Measurements from ENCODE around the gene KCNN3.
"Not testable (repeated sequence)": the region's sequence is repeated elsewhere in the genome, so short reads cannot be mapped to it uniquely, and the experiment has no call there.

KCNN3 gene

DNA sequence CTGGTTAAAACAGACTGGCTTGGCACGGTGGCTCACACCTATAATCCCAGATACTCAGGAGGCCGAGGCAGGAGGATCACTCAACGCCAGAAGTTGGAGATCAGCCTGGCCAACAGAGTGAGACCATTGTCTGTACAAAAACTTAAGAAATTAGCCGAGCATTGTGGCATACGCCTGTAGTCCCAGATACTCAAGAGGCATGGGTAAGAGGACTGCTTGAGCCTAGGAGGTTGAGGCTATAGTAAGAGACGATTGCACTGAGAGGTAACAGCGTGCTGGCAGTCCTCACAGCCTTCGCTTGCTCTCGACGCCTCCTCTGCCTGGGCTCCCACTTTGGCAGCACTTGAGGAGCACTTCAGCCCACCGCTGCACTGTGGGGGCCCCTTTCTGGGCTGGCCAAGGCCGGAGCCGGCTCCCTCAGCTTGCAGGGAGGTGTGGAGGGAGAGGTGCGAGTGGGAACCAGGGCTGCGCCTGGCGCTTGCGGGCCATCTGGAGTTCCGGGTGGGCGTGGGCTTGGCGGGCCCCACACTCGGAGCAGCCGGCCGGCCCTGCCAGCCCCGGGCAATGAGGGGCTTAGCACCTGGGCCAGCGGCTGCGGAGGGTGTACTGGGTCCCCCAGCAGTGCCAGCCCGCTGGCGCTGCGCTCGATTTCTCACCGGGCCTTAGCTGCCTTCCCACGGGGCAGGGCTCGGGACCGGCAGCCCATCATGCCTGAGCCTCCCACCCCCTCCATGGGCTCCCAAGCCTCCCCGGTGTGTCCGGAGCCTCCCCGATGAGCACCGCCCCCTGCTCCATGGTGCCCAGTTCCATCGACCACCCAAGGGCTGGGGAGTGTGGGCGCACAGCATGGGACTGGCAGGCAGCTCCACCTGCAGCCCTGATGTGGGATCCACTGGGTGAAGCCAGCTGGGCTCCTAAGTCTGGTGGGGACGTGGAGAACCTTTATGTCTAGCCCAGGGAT lies 199.5 kb downstream of the KCNN3 start:
- not testable (repeated sequence) for H3K4me3 ChIP-seq (ENCODE audit: low read length); H3K27ac ChIP-seq (ENCODE audit: low read depth, low read length); H3K9ac ChIP-seq (ENCODE audit: low read depth, low read length); H3K27me3 ChIP-seq (ENCODE audit: insufficient read depth, low read length); H3K9me3 ChIP-seq (ENCODE audit: insufficient read depth, low read depth, low read length); H3K4me1 ChIP-seq (ENCODE audit: insufficient read depth, low read length); H3K36me3 ChIP-seq (ENCODE audit: insufficient read depth, low read length)
- WGBS: 89% methylated on average over 41 of the region's 41 CpGs

- Histone ChIP-seq H3K27me3 (ENCODE audit: insufficient read depth, low read length) (no peaks in the 10 kb centered on the region), H3K4me1 (ENCODE audit: insufficient read depth, low read length) (no peaks in the 10 kb centered on the region), H3K4me3 (ENCODE audit: low read length) (no peak overlapping the region), H3K27ac (ENCODE audit: low read depth, low read length) (no peak overlapping the region), H3K9ac (ENCODE audit: low read depth, low read length) (no peak overlapping the region), H3K9me3 (ENCODE audit: insufficient read depth, low read depth, low read length) (no peaks in the 10 kb centered on the region), H3K36me3 (ENCODE audit: insufficient read depth, low read length) (no peaks in the 10 kb centered on the region)
- 60% methylated on average over 9 of the region's 9 CpGs for WGBS
Measured at GRCh38 chr1:154669464-154670282, 200.4 kb downstream of the KCNN3 start.

- 80% methylated on average over 7 of the region's 7 CpGs for WGBS
Measured at GRCh38 chr1:154666051-154666790, 203.9 kb downstream of the KCNN3 start.

DNA sequence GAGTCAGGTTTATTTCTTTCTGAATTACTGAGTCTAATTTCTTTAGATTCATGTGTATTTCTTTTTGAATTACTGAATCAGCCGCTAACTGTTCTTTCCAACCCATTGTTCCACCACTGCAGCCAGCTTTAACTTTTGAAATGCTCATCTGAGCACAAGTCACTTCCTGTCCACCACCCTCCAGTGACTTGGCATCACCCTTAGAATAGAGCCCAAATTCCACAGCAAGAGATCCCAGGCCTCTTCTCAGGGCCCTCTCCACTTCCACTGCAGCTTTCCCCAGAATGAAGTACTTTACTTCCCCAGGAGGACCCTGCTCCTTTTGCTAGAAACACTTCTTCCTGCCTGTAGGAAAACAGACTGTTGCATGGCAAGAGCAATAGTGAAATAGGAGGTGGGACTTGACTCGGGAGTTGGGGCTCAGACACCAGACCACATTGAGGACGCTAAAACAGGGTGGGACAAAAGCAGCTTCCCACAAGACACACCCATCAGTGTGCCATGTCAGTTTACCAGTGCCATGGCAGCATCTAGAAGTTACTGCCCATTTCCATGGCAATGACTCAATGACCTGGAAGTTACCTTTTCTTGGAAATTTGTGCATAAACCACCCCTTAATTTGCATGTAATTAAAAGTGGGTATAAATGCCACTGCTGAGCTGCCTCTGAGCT lies 205.6 kb downstream of the KCNN3 start:
- Histone ChIP-seq H3K4me1 (ENCODE audit: insufficient read depth, low read length) (no peaks in the 10 kb centered on the region), H3K9me3 (ENCODE audit: insufficient read depth, low read depth, low read length) (no peaks in the 10 kb centered on the region), H3K36me3 (ENCODE audit: insufficient read depth, low read length) (no peaks in the 10 kb centered on the region), H3K9ac (ENCODE audit: low read depth, low read length) (no peak overlapping the region), H3K4me3 (ENCODE audit: low read length) (no peak overlapping the region), H3K27ac (ENCODE audit: low read depth, low read length) (no peak overlapping the region), H3K27me3 (ENCODE audit: insufficient read depth, low read length) (no peaks in the 10 kb centered on the region)
- 93% methylated on average over 3 of the region's 3 CpGs for WGBS

More at GRCh38 chr1:154666051-154666790, 203.9 kb downstream of the KCNN3 start:
- Histone ChIP-seq H3K9me3 (ENCODE audit: insufficient read depth, low read depth, low read length) (no peaks in the 10 kb centered on the region), H3K9ac (ENCODE audit: low read depth, low read length) (no peak overlapping the region), H3K36me3 (ENCODE audit: insufficient read depth, low read length) (no peaks in the 10 kb centered on the region), H3K4me1 (ENCODE audit: insufficient read depth, low read length) (no peaks in the 10 kb centered on the region), H3K4me3 (ENCODE audit: low read length) (no peak overlapping the region), H3K27ac (ENCODE audit: low read depth, low read length) (no peak overlapping the region), H3K27me3 (ENCODE audit: insufficient read depth, low read length) (no peaks in the 10 kb centered on the region)

DNA sequence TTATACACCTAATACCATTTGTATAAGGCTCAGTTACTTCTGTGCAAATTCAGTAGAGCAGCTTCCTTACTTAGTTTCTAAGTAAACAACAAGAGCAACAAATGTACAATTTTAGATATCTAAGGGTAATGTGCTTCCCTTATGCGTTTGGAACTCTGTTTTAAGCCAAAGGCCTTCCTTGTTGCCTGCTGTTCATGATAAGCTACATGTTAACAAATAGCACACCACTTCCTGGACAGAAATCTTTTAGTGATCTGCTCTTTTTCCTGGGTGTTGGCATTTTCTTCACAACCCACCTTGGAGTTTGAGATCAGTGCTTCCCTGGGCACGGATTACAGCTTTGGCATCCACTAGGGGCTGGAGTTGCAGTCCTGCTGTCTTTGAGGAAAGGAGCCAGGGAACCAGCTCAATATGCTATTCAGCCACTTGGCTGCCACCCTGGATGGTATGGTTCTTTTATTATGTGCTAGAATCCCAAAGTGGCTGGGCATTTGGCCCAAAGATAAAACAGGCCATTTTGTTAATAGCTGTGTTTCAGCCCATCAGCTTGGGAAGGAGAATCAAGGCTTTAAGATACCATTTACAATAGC lies 206.5 kb downstream of the KCNN3 start:
- no peaks in the 10 kb centered on the region for H3K36me3 ChIP-seq (ENCODE audit: insufficient read depth, low read length)
- H3K4me1 ChIP-seq (ENCODE audit: insufficient read depth, low read length): no peaks in the 10 kb centered on the region
- no peak overlapping the region for H3K4me3 ChIP-seq (ENCODE audit: low read length)
- WGBS: 58% methylated on average over 2 of the region's 2 CpGs
- no peak overlapping the region for H3K9ac ChIP-seq (ENCODE audit: low read depth, low read length)
- no peak overlapping the region for H3K27ac ChIP-seq (ENCODE audit: low read depth, low read length)
- no peaks in the 10 kb centered on the region for H3K9me3 ChIP-seq (ENCODE audit: insufficient read depth, low read depth, low read length)
- H3K27me3 ChIP-seq (ENCODE audit: insufficient read depth, low read length): no peaks in the 10 kb centered on the region

GRCh38 chr1:154661110-154661509 lies 209.0 kb downstream of the KCNN3 start:
- Histone ChIP-seq H3K27ac (ENCODE audit: low read depth, low read length) (no peak overlapping the region), H3K4me1 (ENCODE audit: insufficient read depth, low read length) (no peaks in the 10 kb centered on the region), H3K4me3 (ENCODE audit: low read length) (no peak overlapping the region), H3K9me3 (ENCODE audit: insufficient read depth, low read depth, low read length) (no peaks in the 10 kb centered on the region), H3K36me3 (ENCODE audit: insufficient read depth, low read length) (no peaks in the 10 kb centered on the region), H3K9ac (ENCODE audit: low read depth, low read length) (no peak overlapping the region), H3K27me3 (ENCODE audit: insufficient read depth, low read length) (no peaks in the 10 kb centered on the region)
- WGBS: 59% methylated on average over 2 of the region's 2 CpGs

DNA sequence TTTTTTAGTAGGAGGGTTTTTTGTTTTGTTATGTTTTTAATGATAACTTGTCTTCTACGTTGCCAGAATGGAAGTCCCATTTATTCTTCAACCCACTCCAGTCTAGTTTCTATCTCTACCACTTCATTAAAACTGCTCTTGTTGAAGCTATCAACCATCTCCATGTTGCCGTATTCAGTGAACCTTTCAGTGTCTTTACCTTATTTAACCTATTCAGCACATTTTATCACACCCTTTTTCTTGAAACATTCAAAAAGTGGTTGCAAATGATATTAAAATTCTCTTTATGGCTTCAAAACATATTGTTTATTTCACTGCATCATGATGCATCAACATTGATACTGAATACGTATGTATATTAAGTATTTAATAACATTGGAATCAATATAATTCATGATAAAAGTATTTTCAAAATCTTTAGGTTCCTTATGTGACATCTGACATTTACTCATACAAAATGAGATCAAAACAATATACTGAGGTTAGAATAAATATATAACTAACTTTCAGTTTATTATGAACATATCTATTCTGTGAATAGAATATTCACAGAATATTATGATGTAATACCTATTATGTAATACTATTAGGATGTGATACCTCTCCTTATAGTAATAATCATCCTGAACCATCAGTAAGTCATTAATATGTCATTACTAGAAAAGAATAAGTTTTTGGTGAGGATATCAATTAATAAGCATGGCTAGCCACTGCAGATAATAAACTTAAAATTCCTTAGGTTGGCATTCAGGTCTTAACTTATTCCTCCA lies 210.1 kb downstream of the KCNN3 start:
- H3K9ac ChIP-seq (ENCODE audit: low read depth, low read length): no peak overlapping the region
- no peak overlapping the region for H3K4me3 ChIP-seq (ENCODE audit: low read length)
- WGBS: 97% methylated on average over 2 of the region's 3 CpGs
- no peaks in the 10 kb centered on the region for H3K36me3 ChIP-seq (ENCODE audit: insufficient read depth, low read length)
- no peaks in the 10 kb centered on the region for H3K9me3 ChIP-seq (ENCODE audit: insufficient read depth, low read depth, low read length)
- H3K27ac ChIP-seq (ENCODE audit: low read depth, low read length): no peak overlapping the region
- no peaks in the 10 kb centered on the region for H3K27me3 ChIP-seq (ENCODE audit: insufficient read depth, low read length)
- H3K4me1 ChIP-seq (ENCODE audit: insufficient read depth, low read length): no peaks in the 10 kb centered on the region

DNA sequence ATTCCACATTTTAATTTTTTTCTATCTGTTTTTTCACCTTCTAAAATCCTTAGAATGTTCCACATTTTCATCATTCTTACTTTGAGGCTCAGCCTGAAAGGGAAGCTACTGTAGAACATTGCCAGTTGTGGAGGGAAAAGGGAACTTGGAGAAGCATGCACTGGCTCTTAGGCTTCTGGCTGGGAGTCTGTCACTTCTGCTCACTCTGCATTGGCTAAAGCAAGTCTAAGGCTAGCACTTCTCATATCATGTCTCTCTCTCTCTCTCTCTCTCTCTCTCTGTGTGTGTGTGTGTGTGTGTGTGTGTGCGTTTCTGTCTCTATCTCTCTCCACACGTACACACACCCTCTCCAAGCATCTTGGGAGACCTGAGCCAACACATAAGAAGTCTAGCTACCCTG lies 212.5 kb downstream of the KCNN3 start:
- WGBS: 69% methylated on average over 1 of the region's 2 CpGs
- H3K27me3 ChIP-seq (ENCODE audit: insufficient read depth, low read length): no peaks in the 10 kb centered on the region
- H3K9ac ChIP-seq (ENCODE audit: low read depth, low read length): no peak overlapping the region
- no peaks in the 10 kb centered on the region for H3K9me3 ChIP-seq (ENCODE audit: insufficient read depth, low read depth, low read length)
- no peak overlapping the region for H3K27ac ChIP-seq (ENCODE audit: low read depth, low read length)
- H3K4me3 ChIP-seq (ENCODE audit: low read length): no peak overlapping the region
- H3K4me1 ChIP-seq (ENCODE audit: insufficient read depth, low read length): no peaks in the 10 kb centered on the region
- no peaks in the 10 kb centered on the region for H3K36me3 ChIP-seq (ENCODE audit: insufficient read depth, low read length)

DNA sequence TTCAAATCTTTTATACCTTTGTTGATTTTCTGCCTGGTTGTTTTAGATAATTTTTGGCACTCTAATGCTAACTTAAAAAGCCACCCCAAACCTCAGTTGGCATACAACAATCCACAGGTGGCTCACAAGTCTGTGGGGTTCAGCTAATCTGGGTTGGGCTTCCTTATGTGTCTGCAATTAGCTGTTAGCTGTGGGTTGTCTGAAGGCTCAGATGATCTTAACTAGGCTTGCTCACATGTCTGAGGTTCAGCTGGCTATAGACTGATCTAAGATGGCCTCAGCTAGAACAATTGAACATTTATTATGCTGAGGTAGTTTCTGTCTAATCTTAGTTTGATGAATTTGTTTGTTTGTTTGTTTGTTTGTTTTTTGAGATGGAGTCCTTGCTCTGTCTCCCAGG lies 217.2 kb downstream of the KCNN3 start:
- Histone ChIP-seq H3K4me1 (ENCODE audit: insufficient read depth, low read length) (no peaks in the 10 kb centered on the region), H3K27ac (ENCODE audit: low read depth, low read length) (no peak overlapping the region), H3K9ac (ENCODE audit: low read depth, low read length) (no peak overlapping the region), H3K36me3 (ENCODE audit: insufficient read depth, low read length) (no peaks in the 10 kb centered on the region), H3K4me3 (ENCODE audit: low read length) (no peak overlapping the region), H3K9me3 (ENCODE audit: insufficient read depth, low read depth, low read length) (no peaks in the 10 kb centered on the region), H3K27me3 (ENCODE audit: insufficient read depth, low read length) (no peaks in the 10 kb centered on the region)

Data from HUES64 (cell line).